ENCODE data around the gene TAF1C.

GRCh38 chr16:84214451-84215066 is 27.7 kb upstream of the TAF1C start:
- no peak for TF ChIP-seq CTCF (IDR thresholded peaks at IDR 0.05; ENCODE audit: low read length)
- TF ChIP-seq EZH2 (optimal IDR thresholded peaks at IDR 0.05; ENCODE audit: low read depth, low read length), result no peak
- no peak for TF ChIP-seq EZH2phosphoT487 (IDR thresholded peaks at IDR 0.05; ENCODE audit: low read length)
